ENCODE data around the gene FAM240A. TPM values are rescaled to one million over a fixed set of nuclear protein-coding genes. Genes with fewer than 3 reads are reported as not detected.

Gene FAM240A
- total RNA-seq, 1 donor, result 0.36 TPM

DNA sequence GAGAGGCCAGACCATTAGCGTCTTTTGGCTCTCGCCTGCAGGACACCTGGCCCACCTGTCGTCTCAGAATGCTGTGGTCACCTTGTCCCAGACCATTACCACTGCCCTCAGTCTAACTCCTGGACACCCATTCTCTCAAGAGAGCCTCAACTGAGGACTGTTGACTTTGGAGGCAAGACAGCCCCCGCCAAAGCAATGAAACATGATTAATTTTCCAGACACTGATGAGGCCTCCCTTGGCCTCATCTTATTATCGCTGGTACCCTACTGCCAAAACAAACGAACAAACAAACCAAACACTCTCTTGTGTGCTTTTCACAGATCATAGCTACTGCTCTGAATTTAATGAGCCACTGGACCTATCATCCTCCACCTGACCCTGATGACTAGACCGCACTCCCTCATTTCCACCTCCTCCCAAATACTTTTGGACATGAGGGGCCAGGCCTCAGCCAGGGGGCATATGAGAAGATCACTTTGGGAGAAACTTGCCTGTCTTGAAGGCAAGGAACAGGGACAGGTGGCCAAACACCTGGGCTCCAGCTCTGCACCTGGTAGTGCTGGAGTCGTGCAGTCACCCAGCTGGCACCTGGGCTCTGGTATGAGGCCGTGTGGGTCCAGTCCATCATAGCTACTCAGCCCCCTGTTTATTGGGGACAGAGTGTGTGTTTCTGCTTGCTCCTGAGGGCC lies 53.6 kb downstream of the FAM240A start:
- no peaks in the 10 kb centered on the region for H3K79me2 ChIP-seq (ENCODE audit: insufficient read depth, low read length)
- DNase-seq (ENCODE audit: insufficient read length, low spot score, missing footprints), result peak; percentile 81
- H3K4me2 ChIP-seq (ENCODE audit: insufficient read depth, low read length), result no peak overlapping the region
- no peaks in the 10 kb centered on the region for H4K20me1 ChIP-seq (ENCODE audit: insufficient read depth, low read length)
- TF ChIP-seq, protein P1, sequence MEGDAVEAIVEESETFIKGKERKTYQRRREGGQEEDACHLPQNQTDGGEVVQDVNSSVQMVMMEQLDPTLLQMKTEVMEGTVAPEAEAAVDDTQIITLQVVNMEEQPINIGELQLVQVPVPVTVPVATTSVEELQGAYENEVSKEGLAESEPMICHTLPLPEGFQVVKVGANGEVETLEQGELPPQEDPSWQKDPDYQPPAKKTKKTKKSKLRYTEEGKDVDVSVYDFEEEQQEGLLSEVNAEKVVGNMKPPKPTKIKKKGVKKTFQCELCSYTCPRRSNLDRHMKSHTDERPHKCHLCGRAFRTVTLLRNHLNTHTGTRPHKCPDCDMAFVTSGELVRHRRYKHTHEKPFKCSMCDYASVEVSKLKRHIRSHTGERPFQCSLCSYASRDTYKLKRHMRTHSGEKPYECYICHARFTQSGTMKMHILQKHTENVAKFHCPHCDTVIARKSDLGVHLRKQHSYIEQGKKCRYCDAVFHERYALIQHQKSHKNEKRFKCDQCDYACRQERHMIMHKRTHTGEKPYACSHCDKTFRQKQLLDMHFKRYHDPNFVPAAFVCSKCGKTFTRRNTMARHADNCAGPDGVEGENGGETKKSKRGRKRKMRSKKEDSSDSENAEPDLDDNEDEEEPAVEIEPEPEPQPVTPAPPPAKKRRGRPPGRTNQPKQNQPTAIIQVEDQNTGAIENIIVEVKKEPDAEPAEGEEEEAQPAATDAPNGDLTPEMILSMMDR (IDR thresholded peaks at IDR 0.05; ENCODE audit: extremely low read depth, low read depth, low read length), result no peak
- H3K36me3 ChIP-seq (ENCODE audit: insufficient read depth, low read length), result no peaks in the 10 kb centered on the region
- H3K4me1 ChIP-seq (ENCODE audit: insufficient read depth, low read length), result peaks cover 7% of the 10 kb centered on the region
- no peak overlapping the region for H3K4me3 ChIP-seq (ENCODE audit: insufficient read depth, low read length)
- no peak overlapping the region for H2AFZ ChIP-seq (ENCODE audit: low read length)
- no peak overlapping the region for H3K27ac ChIP-seq (ENCODE audit: low read depth, low read length)
- H3K27me3 ChIP-seq (ENCODE audit: insufficient read depth, low read length), result peaks cover 6% of the 10 kb centered on the region
- H3K9me3 ChIP-seq (ENCODE audit: low read depth, low read length), result no peaks in the 10 kb centered on the region

DNA sequence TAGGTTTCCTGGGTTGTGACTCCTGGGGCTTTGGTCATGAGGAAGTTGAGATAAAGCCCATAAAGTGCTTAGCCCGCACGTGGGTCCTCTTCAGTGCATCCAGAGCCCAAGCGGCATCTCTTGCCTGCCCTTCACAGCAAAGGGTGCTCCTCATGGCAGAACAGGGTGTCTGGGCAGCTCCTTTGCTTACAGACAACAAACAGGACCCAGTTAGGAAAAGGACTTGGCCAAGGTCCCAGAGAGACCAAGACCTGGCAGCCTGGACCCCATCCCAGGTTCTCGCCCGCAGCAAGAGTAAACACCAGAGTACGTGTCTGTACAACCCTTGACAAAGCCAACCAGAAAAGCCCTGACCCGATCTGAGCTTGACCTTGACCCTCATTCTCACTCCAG lies 54.1 kb downstream of the FAM240A start:
- Histone ChIP-seq H3K4me1 (ENCODE audit: insufficient read depth, low read length) (peaks cover 7% of the 10 kb centered on the region), H3K4me2 (ENCODE audit: insufficient read depth, low read length) (no peak overlapping the region), H3K79me2 (ENCODE audit: insufficient read depth, low read length) (no peaks in the 10 kb centered on the region), H3K36me3 (ENCODE audit: insufficient read depth, low read length) (no peaks in the 10 kb centered on the region), H4K20me1 (ENCODE audit: insufficient read depth, low read length) (no peaks in the 10 kb centered on the region), H3K27me3 (ENCODE audit: insufficient read depth, low read length) (peaks cover 6% of the 10 kb centered on the region), H3K27ac (ENCODE audit: low read depth, low read length) (no peak overlapping the region), H2AFZ (ENCODE audit: low read length) (no peak overlapping the region), H3K9me3 (ENCODE audit: low read depth, low read length) (no peaks in the 10 kb centered on the region), H3K4me3 (ENCODE audit: insufficient read depth, low read length) (no peak overlapping the region)
- TF ChIP-seq, protein P1 (IDR thresholded peaks at IDR 0.05; ENCODE audit: extremely low read depth, low read depth, low read length), result no peak
- peak; percentile 51 for DNase-seq (ENCODE audit: insufficient read length, low spot score, missing footprints)

DNA sequence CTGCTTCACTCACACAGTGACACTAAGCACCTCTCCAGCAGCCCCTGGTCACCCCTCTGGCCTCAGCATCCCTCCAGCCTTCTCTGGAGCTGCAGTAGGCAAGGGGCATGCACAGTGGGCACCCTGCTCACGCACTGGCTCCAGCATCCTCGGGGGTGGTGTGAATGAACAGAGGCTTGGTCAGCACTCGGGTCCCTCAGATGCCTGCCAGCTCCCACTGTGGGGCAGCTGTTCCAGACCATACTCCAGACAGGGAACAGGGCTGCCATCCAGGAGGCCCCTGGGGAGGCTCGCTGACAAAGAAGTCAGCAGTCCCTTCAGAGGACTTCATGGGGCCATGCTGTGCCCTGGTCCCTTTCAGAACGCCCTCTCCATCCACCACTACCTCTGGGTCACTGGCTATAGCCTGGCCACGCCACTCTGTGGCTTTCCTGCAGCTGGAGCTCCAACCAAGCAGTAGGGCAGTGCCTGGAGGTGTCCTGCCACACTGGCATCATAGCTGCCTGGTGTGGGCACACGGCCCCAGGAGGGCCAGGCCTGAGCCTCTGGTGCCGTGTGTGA lies 54.8 kb downstream of the FAM240A start:
- Histone ChIP-seq H3K4me1 (ENCODE audit: insufficient read depth, low read length) (peaks cover 7% of the 10 kb centered on the region), H3K27me3 (ENCODE audit: insufficient read depth, low read length) (peaks cover 6% of the 10 kb centered on the region), H3K27ac (ENCODE audit: low read depth, low read length) (no peak overlapping the region), H3K79me2 (ENCODE audit: insufficient read depth, low read length) (no peaks in the 10 kb centered on the region), H3K4me2 (ENCODE audit: insufficient read depth, low read length) (no peak overlapping the region), H3K4me3 (ENCODE audit: insufficient read depth, low read length) (no peak overlapping the region), H3K9me3 (ENCODE audit: low read depth, low read length) (no peaks in the 10 kb centered on the region), H4K20me1 (ENCODE audit: insufficient read depth, low read length) (no peaks in the 10 kb centered on the region), H2AFZ (ENCODE audit: low read length) (no peak overlapping the region), H3K36me3 (ENCODE audit: insufficient read depth, low read length) (no peaks in the 10 kb centered on the region)
- peak; percentile 53 for DNase-seq (ENCODE audit: insufficient read length, low spot score, missing footprints)
- TF ChIP-seq, protein P1 (IDR thresholded peaks at IDR 0.05; ENCODE audit: extremely low read depth, low read depth, low read length), result no peak

DNA sequence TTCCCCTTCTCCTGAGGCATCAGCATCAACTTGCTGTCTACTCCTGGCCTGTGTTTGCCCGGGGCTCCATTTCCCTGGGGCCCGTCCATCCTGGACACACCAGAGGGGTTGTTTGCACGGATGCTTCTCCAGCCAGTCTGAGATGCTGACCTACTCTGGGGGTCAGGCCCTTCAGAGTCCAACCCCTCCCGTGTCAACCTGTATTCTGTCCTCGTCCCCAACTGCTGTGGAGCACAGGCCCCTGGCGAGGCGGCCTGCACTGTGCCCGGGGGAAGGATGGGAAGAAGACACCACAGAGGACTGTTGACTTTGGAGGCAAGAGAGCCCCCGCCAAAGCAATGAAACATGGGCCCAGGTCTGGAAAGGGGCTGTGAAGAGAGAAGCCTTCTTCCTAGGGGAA lies 55.3 kb downstream of the FAM240A start:
- Histone ChIP-seq H4K20me1 (ENCODE audit: insufficient read depth, low read length) (no peaks in the 10 kb centered on the region), H3K79me2 (ENCODE audit: insufficient read depth, low read length) (no peaks in the 10 kb centered on the region), H3K27me3 (ENCODE audit: insufficient read depth, low read length) (peaks cover 6% of the 10 kb centered on the region), H3K4me3 (ENCODE audit: insufficient read depth, low read length) (no peak overlapping the region), H3K9me3 (ENCODE audit: low read depth, low read length) (no peaks in the 10 kb centered on the region), H3K4me1 (ENCODE audit: insufficient read depth, low read length) (peaks cover 7% of the 10 kb centered on the region), H2AFZ (ENCODE audit: low read length) (no peak overlapping the region), H3K4me2 (ENCODE audit: insufficient read depth, low read length) (no peak overlapping the region), H3K27ac (ENCODE audit: low read depth, low read length) (no peak overlapping the region), H3K36me3 (ENCODE audit: insufficient read depth, low read length) (no peaks in the 10 kb centered on the region)
- TF ChIP-seq, protein P1 (IDR thresholded peaks at IDR 0.05; ENCODE audit: extremely low read depth, low read depth, low read length), result no peak
- peak; percentile 26 for DNase-seq (ENCODE audit: insufficient read length, low spot score, missing footprints)
